ENCODE measurements around the gene SEC24D. TPM values are rescaled to one million over a fixed set of nuclear protein-coding genes. Genes with fewer than 3 reads are reported as not detected.

SEC24D gene
- total RNA-seq, 1 experiment from 2014 or later = 61.5 TPM

DNA sequence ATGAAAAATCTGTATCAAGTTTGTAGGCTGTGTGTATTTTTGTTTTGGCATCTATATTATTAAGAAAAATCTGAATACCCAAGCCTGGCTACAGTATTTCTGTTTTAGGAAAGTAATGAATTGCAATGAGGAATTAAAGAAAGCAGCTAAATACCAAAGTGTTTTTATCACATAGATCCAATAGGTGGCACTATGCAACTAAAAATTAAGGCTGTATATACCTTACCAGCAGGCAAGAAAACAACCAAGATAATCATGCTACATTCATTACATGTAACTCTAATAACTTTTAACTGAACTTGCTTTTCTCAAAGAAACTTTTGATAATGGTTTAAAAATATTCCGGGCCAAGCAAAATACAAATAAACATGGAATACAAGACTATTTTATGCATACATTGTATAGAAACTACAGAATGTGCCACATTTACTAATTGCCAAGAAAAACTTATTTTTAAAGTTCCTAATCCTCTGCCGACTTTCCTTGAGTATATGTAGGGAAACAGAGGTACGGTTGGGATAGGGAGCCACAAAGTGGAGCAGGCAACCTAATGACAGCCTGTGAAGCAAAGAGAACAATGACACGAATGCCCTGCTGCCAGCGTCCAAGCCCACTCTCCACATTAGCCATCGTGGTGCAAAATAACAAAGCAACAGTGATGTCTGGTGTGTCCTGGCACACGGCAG, 63.7 kb downstream of the SEC24D start:
- H2BK15ac ChIP-seq (ENCODE audit: low read depth, low read length) = no peak overlapping the region; the same call in 1 of the 2 replicates
- H3K27ac ChIP-seq (ENCODE audit: insufficient read length, low read depth, low read length) = no peak overlapping the region
- H3K56ac ChIP-seq (ENCODE audit: insufficient read length, low read depth, low read length) = no peak overlapping the region
- no peak overlapping the region for H3K9ac ChIP-seq (ENCODE audit: extremely low read depth, insufficient read length, low read length)
- H3K36me3 Mint-ChIP-seq (ENCODE audit: insufficient read depth in 1 of 3, low read depth in 3 of 3) = peaks cover under 1 to 9% (median under 1%) of the 10 kb centered on the region in 3 experiments; a peak in 4 of 7 replicates
- no peaks in the 10 kb centered on the region for H3K79me2 ChIP-seq (ENCODE audit: insufficient read depth, low read length)
- H3K4me3 Mint-ChIP-seq = no peak overlapping the region
- no peaks in the 10 kb centered on the region for H4K20me1 ChIP-seq (ENCODE audit: control insufficient read depth, insufficient read depth, insufficient read length)
- H2AFZ ChIP-seq (ENCODE audit: low read length) = no peak overlapping the region
- H3K4me1 ChIP-seq (ENCODE audit: insufficient read depth, low read length) = peaks cover 3% of the 10 kb centered on the region; the same call in 1 of the 2 replicates
- no CpG with 5 or more reads among the region's 7 CpGs for WGBS (ENCODE audit: extremely low coverage, insufficient read length, low lambda C conversion rate)
- no peaks in the 10 kb centered on the region for H3K27me3 ChIP-seq (ENCODE audit: insufficient read depth, low read length)
- no peak overlapping the region for H3K14ac ChIP-seq (ENCODE audit: insufficient read depth, low read length)
- H3K27ac Mint-ChIP-seq = no peak overlapping the region
- no peak overlapping the region for H2BK20ac ChIP-seq (ENCODE audit: low read depth, low read length, poor library complexity, severe bottlenecking)
- TF ChIP-seq, protein P1, sequence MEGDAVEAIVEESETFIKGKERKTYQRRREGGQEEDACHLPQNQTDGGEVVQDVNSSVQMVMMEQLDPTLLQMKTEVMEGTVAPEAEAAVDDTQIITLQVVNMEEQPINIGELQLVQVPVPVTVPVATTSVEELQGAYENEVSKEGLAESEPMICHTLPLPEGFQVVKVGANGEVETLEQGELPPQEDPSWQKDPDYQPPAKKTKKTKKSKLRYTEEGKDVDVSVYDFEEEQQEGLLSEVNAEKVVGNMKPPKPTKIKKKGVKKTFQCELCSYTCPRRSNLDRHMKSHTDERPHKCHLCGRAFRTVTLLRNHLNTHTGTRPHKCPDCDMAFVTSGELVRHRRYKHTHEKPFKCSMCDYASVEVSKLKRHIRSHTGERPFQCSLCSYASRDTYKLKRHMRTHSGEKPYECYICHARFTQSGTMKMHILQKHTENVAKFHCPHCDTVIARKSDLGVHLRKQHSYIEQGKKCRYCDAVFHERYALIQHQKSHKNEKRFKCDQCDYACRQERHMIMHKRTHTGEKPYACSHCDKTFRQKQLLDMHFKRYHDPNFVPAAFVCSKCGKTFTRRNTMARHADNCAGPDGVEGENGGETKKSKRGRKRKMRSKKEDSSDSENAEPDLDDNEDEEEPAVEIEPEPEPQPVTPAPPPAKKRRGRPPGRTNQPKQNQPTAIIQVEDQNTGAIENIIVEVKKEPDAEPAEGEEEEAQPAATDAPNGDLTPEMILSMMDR (conservative IDR thresholded peaks at IDR 0.05) = peak; percentile 78
- H4K5ac ChIP-seq (ENCODE audit: insufficient read length, low read depth, low read length) = no peak overlapping the region
- peaks cover 17 to 18% of the 10 kb centered on the region in 2 experiments for H3K4me1 Mint-ChIP-seq
- H3K79me1 ChIP-seq (ENCODE audit: insufficient read depth, low read depth, low read length, poor library complexity, severe bottlenecking) = no peaks in the 10 kb centered on the region
- no peak for DNase-seq
- no peak overlapping the region for H3T11ph ChIP-seq (ENCODE audit: low read length)
- H3K23me2 ChIP-seq (ENCODE audit: insufficient read length, low read depth, low read length, poor library complexity, severe bottlenecking) = no peaks in the 10 kb centered on the region
- H3K4me2 ChIP-seq (ENCODE audit: insufficient read depth, insufficient read length, low read length) = no peak overlapping the region
- no peak overlapping the region for H2BK12ac ChIP-seq (ENCODE audit: insufficient read length, low read depth, low read length)
- H3K4ac ChIP-seq (ENCODE audit: low read depth, low read length) = no peak overlapping the region
- H3K9me3 ChIP-seq (ENCODE audit: control insufficient read depth, low read depth, low read length) = no peaks in the 10 kb centered on the region
- H2BK120ac ChIP-seq (ENCODE audit: low read depth, low read length, poor library complexity, severe bottlenecking) = no peak overlapping the region
- H4K8ac ChIP-seq (replicated peaks; ENCODE audit: insufficient read length, low read depth, low read length) = no peak overlapping the region
- H3K23ac ChIP-seq (ENCODE audit: insufficient read length, low read depth, low read length) = no peak overlapping the region
- H2BK5ac ChIP-seq (ENCODE audit: insufficient read length, low read length) = no peak overlapping the region
- H3K27me3 Mint-ChIP-seq (ENCODE audit: low read depth) = no peaks in the 10 kb centered on the region
- H3K18ac ChIP-seq (ENCODE audit: insufficient read length, low read depth, low read length) = no peak overlapping the region
- no peak overlapping the region for H4K91ac ChIP-seq (ENCODE audit: insufficient read length, low read depth, low read length)
- no peaks in the 10 kb centered on the region for H3K9me3 Mint-ChIP-seq
- no peak overlapping the region for H2AK5ac ChIP-seq (ENCODE audit: insufficient read length, low read length)
